ENCODE data around the gene SGMS1.

SGMS1 gene

GRCh38 chr10:50604049-50604640 lies 19.6 kb downstream of the SGMS1 start (continued):
- TF ChIP-seq TCF4 (CRISPR knock-in tag; IDR thresholded peaks at IDR 0.05; ENCODE audit: borderline replicate concordance) (0 out of 2 replicates have a peak, but pooled peaks have one; percentile 18), ZFP30 (CRISPR knock-in tag; IDR thresholded peaks at IDR 0.05) (no peak)

DNA sequence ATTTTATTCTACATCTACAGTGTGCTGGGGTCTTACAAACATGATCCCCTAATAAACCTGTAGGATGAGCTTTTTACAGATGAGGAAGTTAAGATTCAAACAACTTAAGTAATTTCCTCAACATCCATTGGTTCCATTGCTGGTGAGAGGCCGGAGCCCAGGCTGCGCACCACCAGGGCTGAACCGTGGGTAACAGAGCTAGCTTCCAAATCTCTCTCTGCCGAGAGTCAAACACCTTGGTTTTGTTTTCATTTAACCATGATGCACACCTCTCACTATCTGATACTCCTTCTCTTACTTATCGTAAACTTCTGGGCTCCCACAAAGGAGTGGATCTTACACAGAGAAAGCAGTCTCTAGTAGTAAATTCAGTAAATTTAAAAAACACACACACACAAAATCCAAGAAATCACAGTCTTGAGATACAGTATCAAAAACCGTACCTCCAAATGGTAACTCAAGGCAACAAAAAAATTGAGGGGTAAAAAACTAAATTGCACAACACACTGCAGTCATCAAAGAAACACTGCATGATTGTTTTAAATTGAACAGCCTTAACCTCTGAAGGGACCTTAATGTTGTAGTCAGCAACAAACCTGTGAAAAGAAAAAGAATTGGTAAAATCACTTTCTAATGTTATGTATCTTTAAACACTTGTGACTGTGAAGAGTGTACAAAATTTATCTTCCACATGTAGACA lies 20.5 kb downstream of the SGMS1 start:
- no peak for ATAC-seq
- TF ChIP-seq PPARA (CRISPR knock-in tag; IDR thresholded peaks at IDR 0.05; ENCODE audit: borderline replicate concordance) (no peak), BACH2 (CRISPR knock-in tag; IDR thresholded peaks at IDR 0.05; ENCODE audit: borderline replicate concordance) (no peak), OSR1 (CRISPR knock-in tag; IDR thresholded peaks at IDR 0.05) (no peak), TOX (CRISPR knock-in tag; IDR thresholded peaks at IDR 0.05; ENCODE audit: borderline replicate concordance) (no peak), GLIS3 (CRISPR knock-in tag; IDR thresholded peaks at IDR 0.05) (no peak), ZNF565 (CRISPR knock-in tag; conservative IDR thresholded peaks at IDR 0.05; ENCODE audit: low read depth) (no peak), TSHZ2 (CRISPR knock-in tag; IDR thresholded peaks at IDR 0.05) (no peak), ZNF8 (CRISPR knock-in tag; IDR thresholded peaks at IDR 0.05) (no peak), ZFP30 (CRISPR knock-in tag; IDR thresholded peaks at IDR 0.05) (no peak), ISL1 (CRISPR knock-in tag; IDR thresholded peaks at IDR 0.05) (no peak)

- no peak for ATAC-seq
- no peak for TF ChIP-seq ZNF8 (CRISPR knock-in tag; IDR thresholded peaks at IDR 0.05)
These were observed 21.8 kb downstream of the SGMS1 start for GRCh38 chr10:50601974-50602373.

DNA sequence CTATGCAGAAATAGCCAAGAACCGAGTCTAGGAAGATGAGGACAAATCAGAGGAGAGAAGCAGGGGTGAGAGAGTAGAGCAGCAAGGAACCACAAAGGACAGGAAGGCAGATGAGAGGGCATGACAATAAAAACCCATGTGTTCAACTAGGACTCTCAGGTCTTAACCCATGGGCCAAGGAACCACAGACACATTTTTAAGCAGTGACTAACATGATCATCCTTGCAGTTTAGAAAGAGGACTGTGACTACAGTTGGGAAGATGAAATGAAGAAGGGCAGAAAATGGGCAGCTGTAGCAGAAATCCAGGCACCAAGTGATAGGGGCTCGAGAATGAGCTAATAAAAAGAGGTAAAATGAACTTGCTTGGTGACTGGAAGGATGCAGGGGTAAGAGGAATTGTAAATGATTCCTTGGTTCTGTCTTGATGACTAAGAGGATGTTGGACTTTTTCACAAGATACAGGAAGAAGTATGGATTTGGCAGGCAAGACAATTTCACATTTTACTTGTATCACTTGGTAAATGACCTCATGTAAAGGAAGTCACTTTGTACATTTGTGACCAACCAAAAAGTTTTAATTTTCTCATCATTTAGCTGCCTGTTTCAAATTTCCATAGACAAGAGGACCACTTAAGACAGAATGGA lies 22.8 kb downstream of the SGMS1 start:
- no peak for TF ChIP-seq POU6F1 (CRISPR knock-in tag; IDR thresholded peaks at IDR 0.05; ENCODE audit: borderline replicate concordance, low read depth)
- no peak for TF ChIP-seq OSR1 (CRISPR knock-in tag; IDR thresholded peaks at IDR 0.05)
- no peak for TF ChIP-seq ESRRG (CRISPR knock-in tag; IDR thresholded peaks at IDR 0.05)
- no peak for TF ChIP-seq ZFP3 (CRISPR knock-in tag; IDR thresholded peaks at IDR 0.05)
- no peak for TF ChIP-seq RARB (CRISPR knock-in tag; IDR thresholded peaks at IDR 0.05)
- TF ChIP-seq TCF4 (CRISPR knock-in tag; IDR thresholded peaks at IDR 0.05; ENCODE audit: borderline replicate concordance), result no peak
- no peak for TF ChIP-seq PPARA (CRISPR knock-in tag; IDR thresholded peaks at IDR 0.05; ENCODE audit: borderline replicate concordance)
- TF ChIP-seq GLIS3 (CRISPR knock-in tag; IDR thresholded peaks at IDR 0.05), result no peak
- no peak for TF ChIP-seq TOX (CRISPR knock-in tag; IDR thresholded peaks at IDR 0.05; ENCODE audit: borderline replicate concordance)
- no peak for TF ChIP-seq CSRNP3 (CRISPR knock-in tag; IDR thresholded peaks at IDR 0.05)
- ATAC-seq, result no peak; the same call in 2 of the 3 replicates

DNA sequence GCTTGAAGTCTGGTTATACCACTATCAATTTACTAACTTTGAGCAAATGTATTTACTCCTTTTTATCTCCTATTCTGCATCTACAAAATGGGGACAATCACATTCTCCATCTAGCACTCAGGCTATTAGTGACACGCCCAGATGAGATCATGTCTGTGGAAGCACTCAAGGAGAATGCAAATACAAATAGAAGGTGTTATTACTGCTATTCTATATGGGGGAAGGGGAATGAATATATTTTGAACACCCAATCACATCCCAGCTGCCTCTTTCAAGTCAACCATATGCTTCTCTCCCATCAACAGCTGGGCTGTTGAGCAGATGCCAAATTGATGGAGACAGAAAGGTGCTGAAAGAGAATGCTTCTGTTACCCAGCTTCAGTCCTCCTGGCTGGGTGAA lies 23.5 kb downstream of the SGMS1 start:
- ATAC-seq, result no peak
- TF ChIP-seq ZFP3 (CRISPR knock-in tag; IDR thresholded peaks at IDR 0.05) (no peak), PATZ1 (CRISPR knock-in tag; IDR thresholded peaks at IDR 0.05; ENCODE audit: borderline replicate concordance) (no peak), ESRRG (CRISPR knock-in tag; IDR thresholded peaks at IDR 0.05) (no peak), ZC3H10 (CRISPR knock-in tag; IDR thresholded peaks at IDR 0.05) (no peak), SNAI2 (CRISPR knock-in tag; IDR thresholded peaks at IDR 0.05) (no peak), TSHZ2 (CRISPR knock-in tag; IDR thresholded peaks at IDR 0.05) (no peak), ARNTL (CRISPR knock-in tag; IDR thresholded peaks at IDR 0.05; ENCODE audit: borderline replicate concordance, low read depth) (no peak), OSR1 (CRISPR knock-in tag; IDR thresholded peaks at IDR 0.05) (no peak), CSDC2 (CRISPR knock-in tag; IDR thresholded peaks at IDR 0.05) (no peak), ZNF8 (CRISPR knock-in tag; IDR thresholded peaks at IDR 0.05) (no peak), PPARA (CRISPR knock-in tag; IDR thresholded peaks at IDR 0.05; ENCODE audit: borderline replicate concordance) (no peak), ZFP30 (CRISPR knock-in tag; IDR thresholded peaks at IDR 0.05) (no peak)

All from SK-N-SH treated with all-trans-retinoic acid at 6 μM for 48 hours (cell line).